SK-N-SH treated with all-trans-retinoic acid at 6 μM for 48 hours (cell line): ENCODE results near the gene ABCF3.

Experiments used
- BACH2 ChIP-seq: fragments of 250-450 bp; sonication (Bioruptor Pico); IDR thresholded peaks from 2 replicates; pipeline ENCODE4 v1.9.0; 2021; ENCODE audit warnings: mild to moderate bottlenecking, borderline replicate concordance
- CREB5 ChIP-seq: fragments of 250-450 bp; sonication (Bioruptor Pico); IDR thresholded peaks from 2 replicates; pipeline ENCODE4 v1.5.1; 2020; ENCODE audit warnings: low read depth, mild to moderate bottlenecking, moderate library complexity
- CSDC2 ChIP-seq: fragments of 250-450 bp; sonication (Bioruptor Pico); IDR thresholded peaks from 2 replicates; pipeline ENCODE4 v1.5.0; 2020; ENCODE audit warnings: mild to moderate bottlenecking, moderate library complexity
- GLIS3 ChIP-seq: fragments of 250-450 bp; sonication (Bioruptor Pico); IDR thresholded peaks from 2 replicates; pipeline ENCODE4 v1.5.0; 2020; ENCODE audit warnings: mild to moderate bottlenecking, moderate library complexity
- ISL1 ChIP-seq: fragments of 250-450 bp; sonication (Bioruptor Pico); IDR thresholded peaks from 2 replicates; pipeline ENCODE4 v2.1.2; 2022; ENCODE audit warnings: mild to moderate bottlenecking, moderate library complexity
- PATZ1 ChIP-seq: fragments of 250-450 bp; sonication (Bioruptor Pico); IDR thresholded peaks from 2 replicates; pipeline ENCODE4 v1.8.0; 2020; ENCODE audit warnings: mild to moderate bottlenecking, moderate library complexity, borderline replicate concordance
- RARB ChIP-seq: fragments of 250-450 bp; sonication (Bioruptor Pico); IDR thresholded peaks from 2 replicates; pipeline ENCODE4 v1.8.0; 2021; ENCODE audit warnings: mild to moderate bottlenecking, moderate library complexity
- TOX ChIP-seq: fragments of 250-450 bp; sonication (Bioruptor Pico); IDR thresholded peaks from 2 replicates; pipeline ENCODE4 v1.8.0; 2021; ENCODE audit warnings: mild to moderate bottlenecking, moderate library complexity, borderline replicate concordance
- TSHZ2 ChIP-seq: fragments of 250-450 bp; sonication (Bioruptor Pico); IDR thresholded peaks from 2 replicates; pipeline ENCODE4 v1.5.0; 2020; ENCODE audit warnings: mild to moderate bottlenecking, moderate library complexity
- ZFP3 ChIP-seq: fragments of 250-450 bp; sonication (Bioruptor Pico); IDR thresholded peaks from 2 replicates; pipeline ENCODE4 v1.5.0; 2020; ENCODE audit warnings: mild to moderate bottlenecking, moderate library complexity
- ZFP30 ChIP-seq: fragments of 450-650 bp; formaldehyde crosslinking; IDR thresholded peaks from 2 replicates; pipeline ENCODE4 v1.5.0; 2022; ENCODE audit warnings: mild to moderate bottlenecking, moderate library complexity
- ZNF70 ChIP-seq: fragments of 450-650 bp; formaldehyde crosslinking; IDR thresholded peaks from 2 replicates; pipeline ENCODE4 v1.5.0; 2020; ENCODE audit warnings: mild to moderate bottlenecking, moderate library complexity
- ZNF8 ChIP-seq: fragments of 450-650 bp; formaldehyde crosslinking; IDR thresholded peaks from 2 replicates; pipeline ENCODE4 v1.5.0; 2020; ENCODE audit warnings: mild to moderate bottlenecking, moderate library complexity

GRCh38 chr3:184155644-184156521 is 30.1 kb upstream of the ABCF3 start:
- TF ChIP-seq TOX (no peak), BACH2 (CRISPR knock-in tag) (no peak), ZFP3 (no peak), GLIS3 (no peak), ZNF70 (CRISPR knock-in tag) (no peak), ZFP30 (CRISPR knock-in tag) (no peak), ZNF8 (no peak), PATZ1 (CRISPR knock-in tag) (no peak), RARB (CRISPR knock-in tag) (no peak), CSDC2 (CRISPR knock-in tag) (no peak), ISL1 (CRISPR knock-in tag) (no peak), TSHZ2 (CRISPR knock-in tag) (no peak), CREB5 (no peak)
